Stimulated activated CD8-positive, alpha-beta memory T cell treated with anti-CD3 and anti-CD28 coated beads, Interleukin-4, amount 100 ng/mL, for 48 hours (primary cell): Measurements from ENCODE around the gene AP4M1.
"Not testable (repeated sequence)": the region's sequence is repeated elsewhere in the genome, so short reads cannot be mapped to it uniquely, and the experiment has no call there.

Experiments used
- DNase-seq: peaks from one replicate; pipeline ENCODE4 v3.0.0-alpha.2; 2020

The AP4M1 gene

DNA sequence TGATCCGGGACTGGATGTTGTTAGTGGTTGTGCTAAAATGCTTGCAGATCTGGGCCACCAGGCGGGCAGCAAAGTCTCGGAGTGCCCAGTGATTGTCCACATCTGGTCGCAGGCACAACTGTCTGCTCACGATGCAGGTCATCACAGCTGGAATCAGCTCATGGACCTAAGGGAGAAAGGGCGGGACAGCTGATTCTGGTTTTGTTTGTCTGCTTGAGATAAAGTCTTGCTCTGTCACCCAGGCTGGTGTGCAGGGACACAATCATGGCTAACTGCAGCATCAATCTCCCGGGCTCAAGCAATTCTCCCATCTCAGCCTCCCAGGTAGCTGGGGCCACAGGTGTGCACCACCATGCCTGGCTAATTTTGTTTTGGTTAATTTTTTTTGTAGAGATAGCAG, 9.7 kb downstream of the AP4M1 start:
- no peak for DNase-seq

DNA sequence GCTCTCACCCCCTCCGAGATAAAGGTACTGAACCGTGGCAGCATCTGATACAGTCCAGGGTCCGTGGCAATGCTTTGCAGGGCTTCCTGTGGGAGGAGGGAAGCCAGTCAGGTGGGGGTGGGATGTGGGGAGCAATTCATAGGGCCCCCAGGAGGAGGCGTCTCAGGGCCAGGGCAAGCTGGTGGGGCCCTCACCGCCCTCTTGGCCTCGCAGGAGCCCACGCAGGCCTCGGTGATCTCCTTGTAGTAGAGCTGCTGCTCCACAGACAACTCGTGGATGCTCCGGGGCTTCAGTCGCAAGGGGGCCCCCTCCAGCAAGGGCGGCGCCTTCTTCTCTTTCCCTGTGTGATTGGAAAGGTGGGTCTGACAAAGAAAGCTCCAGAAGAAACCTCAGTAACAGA, 10.5 kb downstream of the AP4M1 start:
- no peak for DNase-seq

DNA sequence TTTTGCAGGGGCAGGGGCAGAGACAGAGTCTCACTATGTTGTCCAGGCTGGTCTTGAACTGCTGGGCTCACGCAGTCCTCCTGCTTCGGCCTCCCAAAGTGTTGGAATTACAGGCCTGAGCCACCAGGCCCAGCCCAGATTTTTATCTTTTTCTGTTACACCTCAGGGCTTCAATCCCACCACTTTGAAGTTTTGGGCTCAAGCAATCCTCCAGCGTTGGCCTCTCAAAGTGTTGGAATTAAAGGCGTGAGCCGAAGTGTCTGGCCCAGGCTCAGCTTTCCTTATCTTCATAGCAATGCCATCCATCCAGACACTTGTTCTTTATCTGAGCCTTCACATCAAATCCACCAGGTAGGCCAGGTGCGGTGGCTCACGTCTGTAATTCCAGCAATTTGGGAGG, 13.6 kb downstream of the AP4M1 start:
- DNase-seq: no peak

DNA sequence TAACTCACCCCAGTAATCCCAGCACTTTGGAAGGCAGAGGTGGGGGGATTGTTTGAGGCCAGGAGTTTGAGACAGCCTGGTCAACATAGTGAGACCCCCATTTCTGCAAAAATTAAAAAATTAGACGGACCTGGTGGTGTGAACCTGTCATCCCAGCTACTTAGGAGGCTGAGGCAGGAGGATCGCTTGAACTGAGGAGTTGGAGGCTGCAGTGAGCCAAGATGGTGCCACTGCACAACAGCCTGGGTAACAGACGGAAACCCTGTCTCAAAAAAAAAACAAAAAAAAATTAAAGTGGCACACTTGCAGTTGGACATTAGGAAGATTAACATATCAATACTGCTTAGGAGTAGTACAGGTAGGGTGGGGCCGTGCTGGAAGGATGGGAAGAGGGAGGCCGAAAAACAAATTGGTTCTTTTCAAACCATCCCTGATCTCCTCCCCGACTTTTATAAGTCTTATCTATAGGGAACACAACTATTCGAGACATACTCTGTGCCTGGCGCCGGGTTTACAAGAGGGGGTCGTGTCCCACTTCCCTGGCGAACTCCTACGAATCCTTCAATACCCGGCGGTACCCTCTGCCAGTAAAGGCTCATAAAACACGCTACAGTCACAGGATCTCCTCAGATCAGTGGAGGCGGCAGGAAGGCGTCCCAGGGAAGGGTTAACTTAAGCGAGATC, 17.1 kb downstream of the AP4M1 start:
- DNase-seq: no peak

DNA sequence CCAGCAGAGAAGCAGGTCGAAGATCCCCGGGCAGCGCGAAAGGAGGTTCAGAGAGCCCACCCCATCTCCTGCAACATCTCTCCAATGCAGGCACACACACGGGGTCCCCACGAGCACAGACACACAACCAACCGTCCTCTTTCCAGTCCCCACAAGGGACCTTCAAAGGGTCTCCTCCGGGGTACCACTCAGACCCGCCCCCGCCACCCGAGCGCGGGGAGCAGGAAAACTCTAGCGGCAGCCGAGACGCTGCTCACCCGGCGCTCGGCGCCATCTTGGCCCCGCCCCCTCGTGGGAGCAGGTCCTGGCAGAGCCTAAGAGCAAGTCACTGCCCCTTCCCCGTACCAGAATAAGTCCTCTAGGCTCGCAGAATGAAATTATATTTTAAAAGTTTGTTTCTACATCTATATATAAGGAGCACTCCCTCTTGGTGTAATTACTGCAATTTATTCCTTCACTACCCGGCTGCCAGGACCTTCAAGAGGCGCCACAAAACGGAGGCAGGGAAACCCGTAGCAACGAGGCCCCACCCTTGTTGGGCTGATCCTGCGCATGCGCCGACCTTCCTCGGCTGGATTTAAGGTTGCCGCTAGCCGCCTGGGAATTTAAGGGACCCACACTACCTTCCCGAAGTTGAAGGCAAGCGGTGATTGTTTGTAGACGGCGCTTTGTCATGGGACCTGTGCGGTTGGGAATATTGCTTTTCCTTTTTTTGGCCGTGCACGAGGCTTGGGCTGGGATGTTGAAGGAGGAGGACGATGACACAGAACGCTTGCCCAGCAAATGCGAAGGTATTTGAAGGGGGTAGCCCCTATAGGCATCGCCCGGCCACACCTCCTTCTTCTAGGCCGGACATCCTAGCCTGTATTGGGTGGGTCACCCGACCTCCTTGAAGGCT, 17.9 kb downstream of the AP4M1 start, which contains the start of the genes CNPY4 and TAF6:
CNPY4 (plus strand) TSS at position 563 of the 898 bp plus-strand sequence; CDS start at position 674, 111 bp downstream.
TAF6 (minus strand) TSS at position 287 of the 898 bp plus-strand sequence. CDS start 5,149 bp downstream, outside the sequence.
- peak; percentile 97 for DNase-seq

DNA sequence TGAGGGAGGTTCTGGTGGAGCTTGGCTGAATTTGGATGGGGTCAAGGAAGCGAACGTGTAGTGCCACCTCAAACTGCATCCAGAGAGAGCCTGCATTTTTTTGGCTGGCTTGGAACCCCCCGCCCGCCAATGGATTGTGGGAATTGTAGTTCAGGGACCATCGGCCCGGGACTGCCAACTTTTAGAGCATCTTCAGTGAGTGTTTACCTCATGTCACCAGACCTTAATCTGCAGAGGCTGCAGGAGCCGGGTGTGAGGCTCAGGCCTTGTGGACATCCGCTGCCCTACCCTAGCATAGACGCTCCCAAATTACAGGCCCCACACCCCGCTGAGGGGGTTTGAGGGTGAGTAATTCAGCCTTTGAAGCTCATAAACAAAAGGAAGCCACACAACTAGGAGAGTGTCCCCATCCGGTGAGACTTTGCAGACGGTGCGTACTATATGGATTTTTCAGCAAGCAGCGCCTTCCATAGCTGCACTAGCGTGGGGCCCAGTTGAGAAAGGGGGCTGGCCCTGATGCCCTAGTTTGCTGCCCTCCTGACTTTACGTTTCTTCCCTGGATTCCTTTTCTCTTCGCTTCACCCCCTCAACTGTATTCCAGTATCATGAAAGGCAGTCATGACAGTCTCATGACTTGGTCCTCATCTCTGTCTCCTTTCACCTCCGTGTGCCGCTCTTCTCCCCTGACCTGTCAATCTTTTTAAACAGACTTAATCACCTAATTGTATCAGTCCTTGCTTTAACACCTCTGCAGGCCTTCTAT, 18.7 kb downstream of the AP4M1 start:
- peak; percentile 79 for DNase-seq

DNA sequence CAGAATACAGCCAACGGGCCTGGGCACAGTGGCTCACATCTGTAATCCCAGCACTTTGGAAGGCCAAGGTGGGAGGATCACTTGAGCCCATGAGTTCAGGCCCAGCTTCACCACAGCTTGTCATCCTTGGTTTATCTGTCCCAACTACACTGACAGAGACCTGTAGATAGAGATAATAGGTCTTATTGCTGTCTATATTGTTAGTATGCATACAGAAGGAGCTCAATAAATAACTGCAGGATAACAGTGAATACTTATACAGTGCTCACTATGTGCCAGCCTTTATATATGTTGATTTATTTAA, 19.2 kb downstream of the AP4M1 start:
- no peak for DNase-seq

DNA sequence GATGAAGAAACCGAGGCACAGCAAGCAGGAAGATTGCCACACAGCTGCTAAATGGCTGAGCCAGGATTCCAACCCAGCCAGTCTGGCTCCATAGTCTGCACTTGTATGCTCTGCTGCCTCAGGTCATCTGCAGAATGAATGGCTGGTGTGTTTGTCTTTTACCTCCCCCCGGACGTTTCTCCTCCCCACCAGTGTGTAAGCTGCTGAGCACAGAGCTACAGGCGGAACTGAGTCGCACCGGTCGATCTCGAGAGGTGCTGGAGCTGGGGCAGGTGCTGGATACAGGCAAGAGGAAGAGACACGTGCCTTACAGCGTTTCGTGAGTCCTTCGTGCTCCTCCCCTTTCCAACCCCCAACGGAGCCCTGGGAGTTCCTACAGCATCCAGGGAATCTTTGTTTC, 20.6 kb downstream of the AP4M1 start:
- no peak for DNase-seq

DNA sequence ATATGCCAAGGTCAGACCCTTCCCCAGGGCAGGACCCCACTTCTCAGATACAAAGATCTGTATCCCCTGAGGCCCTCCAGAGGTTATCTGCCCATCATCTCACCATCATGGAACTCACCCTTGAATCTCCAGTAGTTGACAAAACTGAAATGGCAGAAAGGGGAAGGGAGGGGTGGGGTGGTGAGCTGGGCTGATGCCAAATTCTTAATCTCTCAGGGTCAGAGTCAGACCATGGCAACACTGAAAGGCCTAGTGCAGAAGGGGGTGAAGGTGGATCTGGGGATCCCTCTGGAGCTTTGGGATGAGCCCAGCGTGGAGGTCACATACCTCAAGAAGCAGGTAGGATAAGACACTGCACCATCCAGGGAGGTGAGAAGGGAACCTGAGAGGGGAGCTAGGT, 21.1 kb downstream of the AP4M1 start:
- no peak for DNase-seq

DNA sequence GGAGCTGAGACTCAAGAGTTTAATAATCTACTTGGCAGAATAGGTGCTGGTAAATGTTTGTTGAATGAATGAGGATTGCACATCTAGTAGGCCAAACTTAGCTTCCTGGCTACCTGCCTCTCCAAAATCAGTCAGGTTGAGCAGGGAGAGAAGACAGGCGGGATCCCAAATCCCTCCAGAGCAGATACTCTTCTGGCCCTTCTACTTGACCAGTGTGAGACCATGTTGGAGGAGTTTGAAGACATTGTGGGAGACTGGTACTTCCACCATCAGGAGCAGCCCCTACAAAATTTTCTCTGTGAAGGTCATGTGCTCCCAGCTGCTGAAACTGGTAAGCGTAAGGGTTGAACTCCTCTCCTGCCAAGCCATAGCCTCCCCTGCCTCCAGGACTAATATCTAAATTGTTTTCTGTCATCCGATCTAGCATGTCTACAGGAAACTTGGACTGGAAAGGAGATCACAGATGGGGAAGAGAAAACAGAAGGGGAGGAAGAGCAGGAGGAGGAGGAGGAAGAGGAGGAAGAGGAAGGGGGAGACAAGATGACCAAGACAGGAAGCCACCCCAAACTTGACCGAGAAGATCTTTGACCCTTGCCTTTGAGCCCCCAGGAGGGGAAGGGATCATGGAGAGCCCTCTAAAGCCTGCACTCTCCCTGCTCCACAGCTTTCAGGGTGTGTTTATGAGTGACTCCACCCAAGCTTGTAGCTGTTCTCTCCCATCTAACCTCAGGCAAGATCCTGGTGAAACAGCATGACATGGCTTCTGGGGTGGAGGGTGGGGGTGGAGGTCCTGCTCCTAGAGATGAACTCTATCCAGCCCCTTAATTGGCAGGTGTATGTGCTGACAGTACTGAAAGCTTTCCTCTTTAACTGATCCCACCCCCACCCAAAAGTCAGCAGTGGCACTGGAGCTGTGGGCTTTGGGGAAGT, 23.1 kb downstream of the AP4M1 start:
- DNase-seq: no peak

DNA sequence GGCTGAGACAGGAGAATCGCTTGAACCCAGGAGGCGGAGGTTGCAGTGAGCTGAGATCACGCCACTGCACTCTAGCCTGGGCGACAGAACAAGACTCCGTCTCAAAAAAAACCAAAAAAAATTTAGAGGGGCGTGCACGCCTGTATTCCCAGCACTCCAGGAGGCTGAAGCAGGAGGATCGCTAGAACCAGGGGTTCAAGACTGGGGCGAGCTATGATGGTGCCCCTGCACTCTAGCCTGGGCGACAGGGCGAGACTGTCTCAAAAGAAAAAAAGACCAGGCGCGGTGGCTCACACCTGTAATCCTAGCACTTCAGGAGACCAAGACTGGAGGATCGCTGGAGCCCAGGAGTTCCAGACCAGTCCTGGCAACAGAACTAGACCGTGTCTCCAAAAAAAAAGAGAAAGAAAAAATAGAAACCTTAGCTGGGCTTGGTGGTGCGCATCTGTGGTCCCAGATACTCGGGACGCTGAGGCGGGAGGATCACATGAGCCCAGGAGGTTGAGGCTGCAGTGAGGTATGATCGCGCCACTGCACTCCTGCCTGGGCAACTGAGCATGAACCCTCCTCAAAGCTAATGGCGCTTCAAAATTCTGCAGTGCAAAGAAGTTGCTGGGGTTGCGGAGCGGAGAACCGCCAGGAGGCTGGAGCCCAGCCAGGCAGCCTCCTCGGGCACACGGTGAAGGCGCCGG, 24.9 kb downstream of the AP4M1 start:
- no peak for DNase-seq

DNA sequence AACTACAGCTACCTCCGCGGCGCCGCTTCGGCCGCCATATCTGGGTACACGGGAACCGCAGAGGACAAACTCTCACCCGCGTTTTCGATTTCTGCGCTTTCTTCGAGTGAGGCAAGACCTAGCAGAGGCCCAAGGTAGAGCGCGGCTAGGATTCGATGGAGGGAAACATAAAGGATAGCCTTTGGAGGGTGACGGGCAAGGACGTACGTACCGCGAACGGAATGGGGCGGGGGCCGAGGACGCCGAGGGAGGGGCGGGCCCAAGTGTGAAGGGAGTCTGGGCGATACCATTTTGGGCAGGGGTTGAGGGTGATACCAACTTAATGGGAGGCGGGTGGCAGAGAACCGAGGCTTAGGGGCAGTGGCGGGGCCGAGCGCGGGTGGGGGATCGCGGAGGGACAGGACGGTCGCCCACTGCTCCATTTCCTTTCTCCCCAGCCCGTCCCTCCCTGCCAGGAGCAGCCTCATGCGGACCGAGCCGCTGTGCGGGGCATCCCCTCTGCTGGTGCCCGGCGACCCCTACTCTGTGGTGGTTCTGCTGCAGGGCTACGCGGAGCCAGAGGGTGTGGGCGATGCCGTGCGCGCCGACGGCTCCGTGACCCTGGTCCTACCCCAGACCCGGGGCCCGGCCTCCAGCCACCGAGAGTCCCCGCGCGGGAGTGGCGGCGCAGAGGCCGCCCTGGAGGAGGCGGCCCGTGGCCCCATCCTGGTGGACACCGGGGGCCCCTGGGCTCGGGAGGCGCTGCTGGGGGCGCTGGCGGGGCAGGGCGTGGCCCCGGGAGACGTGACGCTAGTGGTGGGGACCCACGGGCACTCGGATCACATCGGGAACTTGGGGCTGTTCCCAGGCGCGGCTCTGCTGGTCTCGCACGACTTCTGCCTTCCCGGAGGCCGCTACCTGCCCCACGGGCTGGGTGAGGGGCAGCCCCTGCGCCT, 25.8 kb downstream of the AP4M1 start, which contains the start of gene MBLAC1:
MBLAC1 (plus strand) TSS at position 37 of the 935 bp plus-strand sequence; CDS start at position 466, 429 bp downstream.
- DNase-seq: peak; percentile 96

DNA sequence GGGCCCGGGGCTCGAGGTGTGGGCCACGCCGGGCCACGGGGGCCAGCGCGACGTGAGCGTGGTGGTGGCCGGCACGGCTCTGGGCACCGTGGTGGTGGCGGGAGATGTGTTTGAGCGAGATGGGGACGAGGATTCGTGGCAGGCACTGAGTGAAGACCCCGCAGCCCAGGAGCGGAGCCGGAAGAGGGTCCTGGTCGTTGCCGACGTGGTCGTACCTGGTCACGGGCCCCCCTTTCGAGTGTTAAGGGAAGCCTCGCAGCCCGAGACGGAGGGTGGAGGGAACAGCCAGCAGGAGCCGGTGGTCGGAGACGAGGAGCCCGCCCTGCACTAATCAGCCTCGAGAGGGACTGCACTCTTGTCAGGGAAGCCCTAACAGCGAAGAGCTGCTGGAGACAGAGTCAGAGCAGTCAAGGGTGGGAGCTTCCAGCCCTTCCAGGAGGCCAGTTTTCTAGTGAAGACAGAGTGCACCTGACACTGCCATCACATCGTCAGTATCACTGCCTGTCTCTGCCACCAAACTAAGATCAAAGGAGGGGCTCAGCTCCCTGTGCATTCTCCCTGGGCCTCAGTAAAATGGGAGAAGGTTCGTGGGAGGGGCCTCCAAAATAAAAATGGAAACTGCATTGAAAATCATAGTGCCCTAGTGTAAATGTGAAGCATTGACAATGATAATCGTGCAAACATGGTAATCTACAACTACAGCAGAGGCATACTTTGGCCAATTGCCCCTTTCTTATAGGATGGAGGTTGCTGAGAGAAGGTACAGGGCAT, 26.6 kb downstream of the AP4M1 start:
- peak; percentile 43 for DNase-seq

DNA sequence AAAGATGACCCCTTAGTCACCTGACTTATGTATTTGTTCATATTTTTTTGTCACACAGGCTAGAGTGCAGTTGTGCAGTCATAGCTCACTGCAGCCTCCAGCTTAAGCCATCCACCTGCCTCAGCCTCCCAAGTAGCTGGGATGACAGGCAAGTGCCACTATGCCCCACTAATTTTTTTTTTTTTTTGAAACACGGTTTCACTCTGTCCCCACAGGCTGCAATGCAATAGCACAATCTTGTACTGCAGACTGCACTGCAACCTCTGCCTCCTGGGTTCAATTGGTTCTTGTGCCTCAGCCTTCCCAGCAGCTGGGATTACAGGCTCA, 27.2 kb downstream of the AP4M1 start:
- DNase-seq: no peak

DNA sequence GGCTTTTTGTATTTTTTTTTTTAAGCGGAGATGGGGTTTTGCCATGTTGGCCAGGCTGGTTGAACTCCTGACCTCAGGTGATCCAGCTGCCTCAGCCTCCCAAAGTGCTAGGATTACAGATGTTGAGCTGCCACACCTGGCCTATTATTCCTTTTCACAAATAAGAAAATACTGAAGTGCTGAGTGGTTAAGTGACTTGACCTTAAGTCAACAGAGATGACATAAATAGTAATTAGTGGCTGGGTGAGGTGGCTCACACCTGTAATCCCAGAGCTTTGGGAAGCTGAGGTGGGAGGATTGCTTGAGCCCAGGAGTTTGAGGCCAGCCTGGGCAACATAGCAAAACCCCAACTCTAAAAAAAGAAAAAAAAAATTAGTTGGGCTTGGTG, 28.8 kb downstream of the AP4M1 start:
- not testable (repeated sequence) for DNase-seq

DNA sequence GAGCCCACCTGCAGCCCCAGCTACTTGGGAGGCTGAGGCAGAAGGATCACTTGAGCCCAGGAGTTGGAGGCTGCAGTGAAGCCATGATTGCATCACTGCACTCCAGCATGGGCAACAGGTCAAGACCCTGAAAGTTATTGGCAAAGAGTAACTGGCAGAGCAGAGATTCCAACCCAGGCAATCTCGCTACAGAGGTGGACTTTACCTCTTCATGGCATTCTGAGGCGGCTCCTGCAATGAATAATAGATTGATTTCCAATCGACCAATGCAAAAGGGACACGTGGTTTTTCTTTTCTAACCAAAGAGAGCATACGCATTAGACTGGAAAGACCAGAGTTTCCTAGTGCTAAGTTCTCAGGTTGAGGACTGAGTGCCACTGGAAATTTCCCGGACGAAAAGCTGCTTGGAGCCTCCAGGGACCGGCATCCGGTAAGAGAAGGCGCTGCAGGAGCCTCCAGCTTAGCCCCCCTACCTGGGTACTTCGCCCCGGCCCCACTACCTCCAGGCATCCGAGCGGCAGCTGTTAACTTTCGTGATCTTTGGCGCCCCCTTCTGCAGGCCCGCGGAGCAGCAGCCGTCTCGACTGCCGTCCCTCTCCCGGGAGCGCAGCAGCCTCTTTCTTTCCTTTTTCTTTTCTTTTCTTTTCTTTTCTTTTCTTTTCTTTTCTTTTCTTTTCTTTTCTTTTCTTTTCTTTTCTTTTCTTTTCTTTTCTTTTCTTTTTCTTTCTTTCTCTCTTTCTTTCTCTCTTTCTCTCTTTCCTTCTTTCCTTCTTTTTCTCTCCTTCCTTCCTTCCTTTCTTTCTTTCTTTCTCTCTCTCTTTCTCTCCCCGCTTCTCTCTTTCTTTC, 29.4 kb downstream of the AP4M1 start:
- peak; percentile 94 for DNase-seq

DNA sequence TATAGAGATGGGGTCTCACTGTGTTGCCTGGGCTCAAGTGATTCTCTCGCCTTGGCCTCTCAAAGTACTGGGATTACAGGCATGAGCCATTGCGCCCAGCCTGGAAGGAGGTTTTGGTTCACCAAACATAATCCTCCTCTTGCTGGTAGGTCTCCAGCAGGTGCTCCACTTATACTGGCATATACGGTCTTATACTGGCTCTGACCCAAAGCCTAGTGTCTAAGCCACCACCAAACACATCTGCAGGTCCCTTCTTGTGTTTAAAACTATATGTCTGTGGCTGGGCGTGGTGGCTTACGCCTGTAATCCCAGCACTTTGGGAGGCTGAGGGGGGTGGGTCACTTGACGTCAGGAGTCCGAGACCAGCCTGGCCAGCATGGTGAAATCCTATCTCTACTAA, 30.7 kb downstream of the AP4M1 start:
- DNase-seq: no peak

DNA sequence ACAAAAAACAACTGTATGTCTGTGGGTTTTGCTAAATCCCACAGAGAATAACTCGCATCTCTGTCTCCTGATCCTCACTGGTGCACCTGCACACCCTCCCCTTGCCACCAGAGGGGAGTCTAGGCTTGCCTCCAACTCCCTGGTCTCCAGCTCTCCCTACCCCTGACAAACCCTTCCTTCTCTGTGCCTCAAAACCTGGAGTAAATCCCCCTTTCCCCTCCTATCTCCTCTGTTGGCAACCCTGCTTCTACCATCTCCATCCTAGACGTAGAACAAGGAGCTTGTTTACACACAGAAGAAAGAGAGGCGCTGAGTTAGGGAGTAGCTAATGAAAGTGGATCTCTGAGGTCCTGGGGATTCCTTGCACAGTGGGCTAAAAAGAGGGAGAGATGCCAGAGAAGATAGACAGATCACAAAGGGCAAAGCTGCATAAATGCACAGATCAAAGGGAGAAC, 31.3 kb downstream of the AP4M1 start:
- peak; percentile 72 for DNase-seq
